Measurements from ENCODE around the gene NPM1. TPM values are rescaled to one million over a fixed set of nuclear protein-coding genes. Genes with fewer than 3 reads are reported as not detected.

Gene NPM1, protein sequence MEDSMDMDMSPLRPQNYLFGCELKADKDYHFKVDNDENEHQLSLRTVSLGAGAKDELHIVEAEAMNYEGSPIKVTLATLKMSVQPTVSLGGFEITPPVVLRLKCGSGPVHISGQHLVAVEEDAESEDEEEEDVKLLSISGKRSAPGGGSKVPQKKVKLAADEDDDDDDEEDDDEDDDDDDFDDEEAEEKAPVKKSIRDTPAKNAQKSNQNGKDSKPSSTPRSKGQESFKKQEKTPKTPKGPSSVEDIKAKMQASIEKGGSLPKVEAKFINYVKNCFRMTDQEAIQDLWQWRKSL
- total RNA-seq = 1,457 and 2,260 TPM in 2 replicates

DNA sequence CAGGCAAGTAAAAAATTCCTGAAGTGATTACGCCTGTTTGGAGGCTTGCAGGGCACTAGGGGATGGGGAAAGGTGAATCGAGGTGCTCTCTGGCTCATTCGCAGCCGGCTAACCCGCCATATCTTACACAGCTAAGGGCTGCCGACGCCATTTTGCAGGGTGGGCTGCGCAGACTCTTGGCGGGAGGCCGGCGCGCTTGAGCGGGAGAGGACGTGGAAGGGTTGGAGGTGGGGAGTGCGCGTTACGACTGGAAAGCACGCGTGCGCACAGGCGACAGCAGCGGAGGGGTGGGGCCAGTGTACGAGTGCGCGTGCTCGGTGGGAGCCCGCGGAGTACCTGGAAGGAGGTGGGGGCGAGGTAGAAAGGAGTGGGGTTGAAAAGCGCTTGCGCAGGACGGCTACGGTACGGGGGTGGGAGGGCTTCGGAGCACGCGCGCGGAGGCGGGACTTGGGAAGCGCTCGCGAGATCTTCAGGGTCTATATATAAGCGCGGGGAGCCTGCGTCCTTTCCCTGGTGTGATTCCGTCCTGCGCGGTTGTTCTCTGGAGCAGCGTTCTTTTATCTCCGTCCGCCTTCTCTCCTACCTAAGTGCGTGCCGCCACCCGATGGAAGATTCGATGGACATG lies at the start of gene NPM1:
NPM1 (plus strand) TSS at position 505 of the 625 bp plus-strand sequence; CDS start at position 605, 100 bp downstream.

DNA sequence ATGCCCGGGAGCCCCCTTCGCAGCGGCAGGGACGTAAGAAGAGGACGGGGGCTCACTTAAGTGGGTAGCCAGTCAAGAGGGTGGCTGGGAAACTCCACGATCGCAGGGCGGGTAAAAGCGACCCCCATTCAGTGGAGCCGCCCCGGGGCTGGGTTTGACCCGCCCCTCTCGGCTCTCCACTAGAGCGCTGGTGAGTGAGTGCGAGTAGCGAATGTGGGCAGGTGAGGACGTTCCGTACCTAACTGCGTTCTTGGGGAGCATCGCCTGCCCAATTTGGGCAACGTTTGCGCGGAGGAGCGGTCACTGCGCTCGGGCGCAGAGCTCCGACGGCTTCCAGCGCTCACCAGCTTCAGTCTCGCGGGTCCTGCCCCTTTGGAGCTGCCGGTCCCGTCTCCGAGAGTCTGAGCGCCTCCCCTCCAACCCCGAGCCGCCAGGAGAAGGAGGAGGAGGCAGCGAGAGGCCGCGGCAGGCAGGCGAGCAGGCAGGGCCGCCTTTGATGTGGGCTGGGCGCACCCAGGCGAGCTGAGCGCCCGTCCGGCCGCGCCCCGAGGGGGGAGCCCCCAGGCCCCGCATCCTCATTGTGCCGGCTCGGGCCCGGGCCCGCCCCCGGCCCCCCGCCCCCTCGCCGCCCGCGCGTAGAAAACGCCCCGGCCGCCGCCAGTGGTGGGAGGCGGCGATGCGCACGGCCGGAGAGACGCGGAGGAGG lies 31.5 kb downstream of the NPM1 start, which contains the start of gene FGF18:
FGF18 (plus strand) TSS at position 666 of the 706 bp plus-strand sequence. CDS start 553 bp downstream, outside the sequence.

Small RNAs within 50 kb of the gene (small RNA-seq; reads per million reads assigned to genes)
- not detected for gene AC091980.1
- gene MIR3912 = 8.4 reads per million, percentile 93 among the genes with 10 or more reads in this experiment
- gene RN7SL339P = not detected
- not detected for gene SNORA70J

Other genes with a start within 250 kb of the NPM1 start
- gene TLX3, start 78.6 kb upstream of the NPM1 start, total RNA-seq = not detected in 2 replicates
- 0.97 and 2.7 TPM in 2 replicates for gene FGF18, start 31.8 kb downstream of the NPM1 start, total RNA-seq